ENCODE measurements around the gene SEMA5B. TPM values are rescaled to one million over a fixed set of nuclear protein-coding genes. Genes with fewer than 3 reads are reported as not detected.

Gene SEMA5B
- total and polyA plus RNA-seq, 8 donors: 0.61 to 9.0 (median 6.4) TPM

DNA sequence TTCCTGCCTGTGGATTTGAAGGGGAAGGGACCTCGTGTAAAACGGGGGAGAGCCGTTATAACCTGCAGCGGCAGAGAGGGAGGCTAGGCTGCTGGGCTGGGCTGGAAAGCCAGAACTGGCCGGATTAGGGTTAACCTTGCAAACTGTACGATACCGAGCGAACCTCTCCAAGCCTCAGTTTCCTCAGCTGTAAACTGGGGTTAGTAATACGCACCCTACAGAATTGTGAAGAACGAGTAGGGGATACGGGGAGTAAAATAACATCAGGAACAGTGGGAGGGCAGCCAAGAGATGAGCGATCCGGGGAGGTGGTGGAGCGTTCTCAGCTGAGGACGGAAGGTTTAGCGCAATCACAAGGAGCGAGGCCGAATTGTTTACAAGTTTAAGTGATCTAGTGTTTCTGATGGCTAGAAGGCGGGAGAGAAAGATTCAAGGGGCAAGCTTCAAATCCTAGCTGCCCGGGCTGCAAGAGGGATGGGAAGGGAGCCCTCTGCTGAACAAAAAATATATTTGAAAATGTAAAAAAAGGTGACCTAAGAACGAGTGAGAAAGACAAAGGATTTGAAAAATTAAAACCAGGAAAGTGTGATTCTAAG lies 768 bp upstream of the SEMA5B start:
- Histone ChIP-seq H3K4me1 (peaks cover 14 to 26% of the 10 kb centered on the region in 2 donors), H3K4me3 (peak overlapping the region; percentile 33 to 45), H3K27ac (no peak overlapping the region), H3K9me3 (no peaks in the 10 kb centered on the region), H3K27me3 (peaks cover 33 to 85% of the 10 kb centered on the region in 2 donors), H3K36me3 (no peaks in the 10 kb centered on the region)
- ATAC-seq (peak; percentile 79), DNase-seq (peak in 2 of 4 donors; percentile 71 to 82)
- intact Hi-C loops (cut with DNase I): loop anchor here in 1 of 2 donors (10.0 kb wide), 1 partner anchor 84 kb away; no protein-coding TSS in a partner anchor
- TF ChIP-seq, protein P1, sequence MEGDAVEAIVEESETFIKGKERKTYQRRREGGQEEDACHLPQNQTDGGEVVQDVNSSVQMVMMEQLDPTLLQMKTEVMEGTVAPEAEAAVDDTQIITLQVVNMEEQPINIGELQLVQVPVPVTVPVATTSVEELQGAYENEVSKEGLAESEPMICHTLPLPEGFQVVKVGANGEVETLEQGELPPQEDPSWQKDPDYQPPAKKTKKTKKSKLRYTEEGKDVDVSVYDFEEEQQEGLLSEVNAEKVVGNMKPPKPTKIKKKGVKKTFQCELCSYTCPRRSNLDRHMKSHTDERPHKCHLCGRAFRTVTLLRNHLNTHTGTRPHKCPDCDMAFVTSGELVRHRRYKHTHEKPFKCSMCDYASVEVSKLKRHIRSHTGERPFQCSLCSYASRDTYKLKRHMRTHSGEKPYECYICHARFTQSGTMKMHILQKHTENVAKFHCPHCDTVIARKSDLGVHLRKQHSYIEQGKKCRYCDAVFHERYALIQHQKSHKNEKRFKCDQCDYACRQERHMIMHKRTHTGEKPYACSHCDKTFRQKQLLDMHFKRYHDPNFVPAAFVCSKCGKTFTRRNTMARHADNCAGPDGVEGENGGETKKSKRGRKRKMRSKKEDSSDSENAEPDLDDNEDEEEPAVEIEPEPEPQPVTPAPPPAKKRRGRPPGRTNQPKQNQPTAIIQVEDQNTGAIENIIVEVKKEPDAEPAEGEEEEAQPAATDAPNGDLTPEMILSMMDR (IDR thresholded peaks at IDR 0.05): peak in 1 of 2 donors; percentile 38

DNA sequence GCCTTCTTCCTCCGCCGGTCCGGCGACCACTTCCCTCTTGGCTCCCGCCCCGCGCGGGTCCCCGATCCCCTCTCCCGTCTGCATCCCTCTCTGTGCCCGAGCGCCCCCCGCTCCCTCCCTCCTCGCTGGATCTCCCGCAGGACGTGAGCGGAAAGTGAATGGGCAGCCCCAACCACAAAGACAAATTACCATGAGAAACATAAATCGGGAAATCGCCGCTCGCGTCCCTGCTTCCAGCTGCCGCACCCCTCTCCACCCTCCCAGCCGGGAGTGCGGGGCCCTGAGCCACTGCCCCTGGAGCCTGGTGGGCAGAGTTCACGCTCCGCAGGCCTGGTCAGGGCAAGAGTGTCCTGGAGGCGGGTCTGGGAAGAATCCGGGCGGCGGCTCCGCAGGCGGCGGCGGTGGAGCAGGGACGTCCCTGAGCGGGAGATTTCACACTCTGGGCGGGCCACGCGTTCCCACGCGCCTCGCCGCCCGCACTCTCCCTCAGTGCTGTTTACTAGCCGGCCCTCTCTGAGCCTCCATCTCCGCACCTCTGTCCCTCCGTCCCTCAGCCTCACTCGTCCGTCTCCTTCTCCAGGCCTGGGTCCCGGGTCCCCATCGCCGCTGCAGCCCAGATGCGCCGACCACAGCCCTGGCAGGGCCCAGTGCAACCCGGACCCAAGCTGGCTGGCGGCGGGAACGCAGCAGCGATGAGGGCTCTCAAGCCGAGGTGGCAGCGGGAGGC lies 835 bp downstream of the SEMA5B start:
- TF ChIP-seq, protein P1 (IDR thresholded peaks at IDR 0.05): no peak
- peak overlapping the region; percentile 33 to 45 for H3K4me3 ChIP-seq
- H3K27me3 ChIP-seq: peaks cover 33 to 83% of the 10 kb centered on the region in 2 donors
- intact Hi-C loops (cut with DNase I): loop anchor here in 1 of 2 donors (10.0 kb wide), 1 partner anchor 82 kb away; no protein-coding TSS in a partner anchor
- no peak overlapping the region for H3K27ac ChIP-seq
- ATAC-seq: peak; percentile 51
- no peaks in the 10 kb centered on the region for H3K36me3 ChIP-seq
- peak in 1 of 4 donors; percentile 84 for DNase-seq
- peaks cover 14 to 26% of the 10 kb centered on the region in 2 donors for H3K4me1 ChIP-seq
- H3K9me3 ChIP-seq: no peaks in the 10 kb centered on the region

DNA sequence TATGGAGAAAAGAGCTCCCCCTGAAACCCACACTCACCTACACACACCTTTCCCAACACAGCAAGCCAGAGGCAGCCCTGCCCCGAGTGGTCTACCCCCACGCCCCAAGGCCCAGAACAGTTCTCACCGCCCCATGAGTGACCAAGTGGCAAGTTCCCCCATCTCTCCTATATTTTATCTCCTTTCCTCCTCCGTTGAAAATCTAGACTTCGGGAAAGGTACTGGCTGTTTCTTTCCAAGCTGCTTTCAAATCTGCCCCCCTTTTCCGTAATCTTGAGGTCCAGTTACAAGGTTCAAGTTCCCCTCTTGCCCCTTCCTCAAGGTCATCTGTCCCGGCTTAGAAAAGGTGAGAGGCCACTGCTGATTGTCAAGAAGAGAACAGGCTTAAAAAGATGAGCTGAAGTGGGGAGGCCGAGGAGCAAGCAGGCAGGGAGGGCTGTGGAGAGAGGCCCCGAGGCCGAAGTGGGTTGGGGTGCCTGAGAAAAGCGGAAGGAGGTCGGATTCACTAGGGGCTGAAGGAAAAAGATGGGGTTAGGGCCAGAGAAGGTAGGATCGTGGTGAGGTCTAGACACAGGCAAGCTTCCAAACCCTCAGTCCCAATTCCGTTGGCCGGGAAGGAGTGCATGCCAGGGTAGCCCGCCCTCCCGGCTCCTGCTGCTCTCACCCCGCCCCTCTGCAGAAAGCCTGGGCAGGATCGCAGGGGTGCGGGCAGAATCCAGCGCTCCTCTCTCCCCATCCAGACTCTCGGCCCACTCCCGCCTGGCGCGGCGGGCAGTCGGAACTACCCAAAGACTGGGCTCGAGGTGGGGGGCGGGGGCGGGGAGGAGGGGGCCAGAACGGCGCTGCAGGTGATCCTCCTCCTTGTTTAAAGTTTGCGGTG lies 1.7 kb downstream of the SEMA5B start:
- Histone ChIP-seq H3K36me3 (no peaks in the 10 kb centered on the region), H3K4me1 (peaks cover 14 to 26% of the 10 kb centered on the region in 2 donors), H3K4me3 (peak overlapping the region; percentile 33 to 45), H3K27ac (no peak overlapping the region), H3K27me3 (peaks cover 33 to 80% of the 10 kb centered on the region in 2 donors), H3K9me3 (no peaks in the 10 kb centered on the region)
- intact Hi-C loops (cut with DNase I): loop anchor here in 1 of 2 donors (10.0 kb wide), 1 partner anchor 81 kb away; no protein-coding TSS in a partner anchor
- TF ChIP-seq, protein P1 (IDR thresholded peaks at IDR 0.05): no peak
- peak in 2 of 4 donors; percentile 38 to 67 for DNase-seq
- ATAC-seq: peak; percentile 14

DNA sequence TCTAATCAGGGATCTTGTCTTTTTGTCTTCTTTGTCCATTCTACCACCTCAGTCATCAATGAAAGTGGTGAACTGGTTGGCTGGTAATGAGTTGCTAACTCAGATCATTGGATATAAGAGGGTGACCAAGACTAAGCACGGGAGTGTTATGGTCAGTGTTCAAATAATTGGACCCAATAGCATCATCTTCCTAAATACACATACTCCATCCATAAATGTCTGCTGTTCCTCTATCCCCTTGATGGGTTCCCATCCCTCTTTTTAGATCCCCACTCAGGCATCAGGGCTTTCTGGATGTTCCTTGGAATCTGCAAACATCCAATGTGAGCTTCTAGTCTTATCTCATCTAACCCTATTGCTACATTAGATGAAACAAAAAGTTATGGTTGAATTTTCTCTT lies 3.5 kb downstream of the SEMA5B start:
- TF ChIP-seq, protein P1 (IDR thresholded peaks at IDR 0.05): no peak
- intact Hi-C loops (cut with DNase I): loop anchor here in 1 of 2 donors (10.0 kb wide), 1 partner anchor 79 kb away; no protein-coding TSS in a partner anchor
- ATAC-seq: no peak
- Histone ChIP-seq H3K4me3 (no peak overlapping the region), H3K4me1 (peaks cover 14 to 26% of the 10 kb centered on the region in 2 donors), H3K27me3 (peaks cover 29 to 62% of the 10 kb centered on the region in 2 donors), H3K9me3 (no peaks in the 10 kb centered on the region), H3K27ac (no peak overlapping the region), H3K36me3 (no peaks in the 10 kb centered on the region)
- no peak for DNase-seq

All from left lung (tissue), 10 donors.